Measurements from ENCODE around the gene PPDPF.
"Not testable (repeated sequence)": the region's sequence is repeated elsewhere in the genome, so short reads cannot be mapped to it uniquely, and the experiment has no call there.

Gene PPDPF

GRCh38 chr20:63475209-63475608 lies 45.4 kb upstream of the PPDPF start:
- FAIRE-seq, result no peak
- no peak for TF ChIP-seq CTCF (IDR thresholded peaks at IDR 0.05; ENCODE audit: insufficient read depth, missing control alignments)
- DNase-seq (ENCODE audit: insufficient read length, low spot score), result no peak

- FAIRE-seq (no peak), DNase-seq (ENCODE audit: insufficient read length, low spot score) (no peak)
- TF ChIP-seq CTCF (IDR thresholded peaks at IDR 0.05; ENCODE audit: insufficient read depth, missing control alignments), result no peak
Measured at GRCh38 chr20:63477061-63477616, 43.4 kb upstream of the PPDPF start.

GRCh38 chr20:63477944-63478343 lies 42.6 kb upstream of the PPDPF start:
- TF ChIP-seq CTCF (IDR thresholded peaks at IDR 0.05; ENCODE audit: insufficient read depth, missing control alignments), result no peak
- DNase-seq (ENCODE audit: insufficient read length, low spot score) (no peak), FAIRE-seq (no peak)

- TF ChIP-seq CTCF (IDR thresholded peaks at IDR 0.05; ENCODE audit: insufficient read depth, missing control alignments), result no peak
- DNase-seq (ENCODE audit: insufficient read length, low spot score), result no peak
- FAIRE-seq, result no peak
Measured at GRCh38 chr20:63478346-63479302, 41.9 kb upstream of the PPDPF start.

GRCh38 chr20:63479695-63480419 lies 40.7 kb upstream of the PPDPF start:
- not testable (repeated sequence) for FAIRE-seq

GRCh38 chr20:63481503-63481902 lies 39.1 kb upstream of the PPDPF start:
- FAIRE-seq (no peak), DNase-seq (ENCODE audit: insufficient read length, low spot score) (no peak)
- TF ChIP-seq CTCF (IDR thresholded peaks at IDR 0.05; ENCODE audit: insufficient read depth, missing control alignments), result no peak

More at GRCh38 chr20:63479695-63480419, 40.7 kb upstream of the PPDPF start:
- not testable (repeated sequence) for DNase-seq (ENCODE audit: insufficient read length, low spot score)

- FAIRE-seq, result no peak
- DNase-seq (ENCODE audit: insufficient read length, low spot score), result no peak
- TF ChIP-seq CTCF (IDR thresholded peaks at IDR 0.05; ENCODE audit: insufficient read depth, missing control alignments), result no peak
Measured at GRCh38 chr20:63482021-63482587, 38.5 kb upstream of the PPDPF start.
